Psoas muscle (tissue), 8 donors: ENCODE data around the gene DNAJC28. TPM values are rescaled to one million over a fixed set of nuclear protein-coding genes. Genes with fewer than 3 reads are reported as not detected.

Experiments
- ATAC-seq, 4 donors: fragments of 200-7000 bp; cut with Tn5 transposase; one replicate each; pipeline ENCODE4 v1.9.1; 2020; ENCODE audit warnings: moderate library complexity in 3 of 4, mild to moderate bottlenecking in 2 of 4
- DNase-seq, 2 donors: peaks; one replicate each; pipeline ENCODE4 v3.0.0-alpha.2; 2020
- H3K27ac ChIP-seq: fragments of 200-600 bp; one replicate; pipeline ENCODE4 v1.8.0; 2022
- H3K27me3 ChIP-seq, 3 donors: fragments of 200-600 bp in 1 of 3; one replicate each; pipeline versions ENCODE4 v1.6.1 to v1.8.0; 2013 to 2022; ENCODE audit warnings: low read length in 2 of 3, mild to moderate bottlenecking in 2 of 3, moderate library complexity in 1 of 3; ENCODE audit not compliant: insufficient read depth in 3 of 3
- H3K36me3 ChIP-seq, 2 donors: fragments of 200-600 bp in 1 of 2; one replicate each; pipeline versions ENCODE4 v1.6.1 to v1.8.0; 2013 to 2022; ENCODE audit warnings: low read depth in 1 of 2, mild to moderate bottlenecking in 1 of 2, moderate library complexity in 1 of 2; ENCODE audit not compliant: insufficient read depth in 1 of 2
- H3K4me1 ChIP-seq: fragments of 200-600 bp; one replicate; pipeline ENCODE4 v1.8.0; 2022
- H3K4me3 ChIP-seq: fragments of 200-600 bp; one replicate; pipeline ENCODE4 v1.8.0; 2022; ENCODE audit warnings: mild to moderate bottlenecking
- H3K9me3 ChIP-seq: fragments of 200-600 bp; one replicate; pipeline ENCODE4 v1.8.0; 2022
- WGBS, 3 donors: extraction: QIAGEN DNeasy Blood & Tissue Kit; methylation state at CpG; one replicate each; pipeline versions ENCODE4 v1.1.6 to v1.1.7; 2013; 5-methylcytosine and 5-hydroxymethylcytosine counted together
- intact Hi-C, 2 donors: fragments of 100-400 bp; cut with DNase I; formaldehyde crosslinking; loops; one replicate each; pipeline versions ENCODE4 v1.11.0 to v1.14.2; 2022
- long read RNA-seq, 2 donors: library from polyadenylated mRNA; unstranded; transcript quantifications; one replicate each; pipeline ENCODE4 v2.0.0, GENCODE V29; 2021
- polyA plus RNA-seq, 3 donors: library from polyadenylated mRNA; stranded (reverse); fragments of 200-250 nt; gene quantifications; one replicate each; pipeline ENCODE4 v1.2.3, GENCODE V29; 2013
- total RNA-seq, 4 donors: library from RNA; stranded (reverse); fragmentation: NEBNext Ultra II Directional in 2 of 4; extraction: Animal tissue kit (Norgen Biotek cat#: 25700) in 2 of 4; gene quantifications; one replicate each; pipeline versions ENCODE4 v1.2.1 to v1.2.4, GENCODE V29; 2021 to 2023
- TF ChIP-seq, protein P1 (sequence below): fragments of 200-600 bp; IDR thresholded peaks from one replicate; pipeline ENCODE4 v1.8.0; 2022; ENCODE audit warnings: antibody characterized with exemption
- donor health status: healthy with polysubstance abuse.
- donor health status: DM: no; HTN: no; CAD: no; lungs with moderate emphysema.
- donor health status: Bipolar disorder and iron deficiency.
- donor health status: healthy.
- donor health status: DM: yes; HTN: yes; CAD: no.
- donor health status: DM: no; HTN: no; CAD: no.
- donor health status: DM: no; HTN: no; CAD: no.
- donor health status: DM: yes; HTN: yes; CAD: no.

Gene DNAJC28, protein sequence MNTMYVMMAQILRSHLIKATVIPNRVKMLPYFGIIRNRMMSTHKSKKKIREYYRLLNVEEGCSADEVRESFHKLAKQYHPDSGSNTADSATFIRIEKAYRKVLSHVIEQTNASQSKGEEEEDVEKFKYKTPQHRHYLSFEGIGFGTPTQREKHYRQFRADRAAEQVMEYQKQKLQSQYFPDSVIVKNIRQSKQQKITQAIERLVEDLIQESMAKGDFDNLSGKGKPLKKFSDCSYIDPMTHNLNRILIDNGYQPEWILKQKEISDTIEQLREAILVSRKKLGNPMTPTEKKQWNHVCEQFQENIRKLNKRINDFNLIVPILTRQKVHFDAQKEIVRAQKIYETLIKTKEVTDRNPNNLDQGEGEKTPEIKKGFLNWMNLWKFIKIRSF
- 1 to 10 TPM; 3.0 to 4.5 (median 3.3) TPM for total RNA-seq
- polyA plus RNA-seq: 1 to 10 TPM; 2.9 to 7.6 (median 2.9) TPM
- long read RNA-seq, donor 1: 0 reads
- long read RNA-seq, donor 2, partial matches to known transcripts: 0 of 5 reads
- long read RNA-seq, donor 2, other reads (novel, unspliced or antisense): 3 of 5 reads

DNA sequence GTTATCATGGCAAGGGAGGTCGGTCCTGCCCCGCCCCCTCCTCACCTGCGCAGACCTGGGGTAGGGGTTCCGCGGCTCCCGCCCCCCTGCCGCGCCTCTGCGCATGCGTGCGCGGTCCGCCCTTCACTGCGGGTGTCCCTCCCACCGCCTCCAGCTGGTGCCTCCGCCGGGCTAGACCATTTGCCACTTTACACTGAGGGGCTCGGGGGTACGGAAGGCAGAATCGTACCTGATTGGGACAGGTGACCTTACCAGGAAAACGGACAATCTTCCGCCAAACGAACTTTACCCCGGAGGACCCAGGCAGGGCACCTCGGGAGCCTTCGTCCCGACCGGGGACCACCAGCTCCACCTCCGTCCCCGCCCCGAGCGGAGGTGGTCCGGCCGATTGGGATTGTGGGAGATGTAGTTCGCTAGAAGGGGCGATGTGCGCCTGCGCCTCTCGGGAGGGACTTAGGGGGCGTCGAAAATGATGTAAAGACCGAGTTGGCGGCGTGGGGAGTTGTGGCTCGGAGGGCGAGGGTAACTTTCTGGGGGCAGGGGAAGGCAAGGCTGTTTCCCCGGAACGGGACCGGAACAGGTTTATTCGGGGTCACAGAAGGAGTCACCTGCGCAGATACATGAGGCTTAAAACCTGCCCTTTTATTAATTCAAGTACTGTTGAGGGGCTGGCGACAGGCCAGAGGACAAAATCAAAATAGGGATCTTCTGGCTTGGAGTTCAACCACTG lies at the start of gene DNAJC28:
Gene DNAJC28, minus strand, starts transcription at position 344 of the 730 bp plus-strand sequence. CDS start 2,323 bp downstream, outside the sequence.
- TF ChIP-seq, protein P1, sequence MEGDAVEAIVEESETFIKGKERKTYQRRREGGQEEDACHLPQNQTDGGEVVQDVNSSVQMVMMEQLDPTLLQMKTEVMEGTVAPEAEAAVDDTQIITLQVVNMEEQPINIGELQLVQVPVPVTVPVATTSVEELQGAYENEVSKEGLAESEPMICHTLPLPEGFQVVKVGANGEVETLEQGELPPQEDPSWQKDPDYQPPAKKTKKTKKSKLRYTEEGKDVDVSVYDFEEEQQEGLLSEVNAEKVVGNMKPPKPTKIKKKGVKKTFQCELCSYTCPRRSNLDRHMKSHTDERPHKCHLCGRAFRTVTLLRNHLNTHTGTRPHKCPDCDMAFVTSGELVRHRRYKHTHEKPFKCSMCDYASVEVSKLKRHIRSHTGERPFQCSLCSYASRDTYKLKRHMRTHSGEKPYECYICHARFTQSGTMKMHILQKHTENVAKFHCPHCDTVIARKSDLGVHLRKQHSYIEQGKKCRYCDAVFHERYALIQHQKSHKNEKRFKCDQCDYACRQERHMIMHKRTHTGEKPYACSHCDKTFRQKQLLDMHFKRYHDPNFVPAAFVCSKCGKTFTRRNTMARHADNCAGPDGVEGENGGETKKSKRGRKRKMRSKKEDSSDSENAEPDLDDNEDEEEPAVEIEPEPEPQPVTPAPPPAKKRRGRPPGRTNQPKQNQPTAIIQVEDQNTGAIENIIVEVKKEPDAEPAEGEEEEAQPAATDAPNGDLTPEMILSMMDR: no peak
- Histone ChIP-seq H3K4me3 (peak within 1 kb of the TSS; percentile 78), H3K27me3 (no peaks in the 10 kb centered on the region), H3K36me3 (peaks cover 0 to 15% of the 10 kb centered on the region in 2 donors), H3K9me3 (no peaks in the 10 kb centered on the region), H3K4me1 (no peaks in the 10 kb centered on the region), H3K27ac (peak within 1 kb of the TSS; percentile 85)
- ATAC-seq (peak; percentile 98 to 99 (median 98)), DNase-seq (peak; percentile 94 to 95)
- 0% methylated on average over 52 of the region's 52 CpGs for WGBS, 3 donors
- intact Hi-C loops: no loop called here

DNA sequence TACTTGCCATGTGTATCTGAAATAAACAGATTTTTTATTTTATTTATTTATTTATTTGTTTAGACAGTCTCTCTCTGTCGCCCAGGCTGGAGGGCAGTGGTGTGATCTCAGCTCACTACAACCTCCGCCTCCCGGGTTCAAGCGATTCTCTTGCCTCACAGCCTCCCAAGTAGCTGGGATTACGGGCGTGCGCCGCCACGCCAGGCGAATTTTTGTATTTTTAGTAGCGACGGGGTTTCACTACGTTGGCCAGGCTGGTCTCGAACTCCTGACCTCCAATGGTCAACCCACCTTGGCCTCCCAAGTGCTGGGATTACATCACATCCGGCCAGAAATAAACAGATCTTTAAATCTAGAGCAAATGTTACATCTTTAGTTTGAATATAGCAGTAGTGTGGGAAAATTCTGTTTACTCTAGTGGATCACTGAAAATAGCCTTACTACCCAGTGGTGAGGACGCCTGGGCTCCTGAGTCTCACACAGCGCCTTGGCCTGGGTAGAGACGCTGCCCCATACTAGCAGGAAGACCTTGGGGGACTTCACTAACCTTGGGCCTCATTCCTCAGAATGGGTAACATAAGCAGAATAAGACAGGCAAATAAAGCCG lies 49.7 kb upstream of the DNAJC28 start:
- intact Hi-C loops: loop anchor here in 1 of 2 donors (5.0 kb wide), 2 partner anchors 46 to 66 kb away; partner anchors contain the start of gene DONSON
- Histone ChIP-seq H3K36me3 (peaks cover 2 to 32% of the 10 kb centered on the region in 2 donors), H3K4me3 (peak overlapping the region; percentile 84), H3K27me3 (no peaks in the 10 kb centered on the region), H3K9me3 (no peaks in the 10 kb centered on the region), H3K27ac (peak overlapping the region; percentile 99), H3K4me1 (peaks cover 30% of the 10 kb centered on the region)
- WGBS, 3 donors: 53 to 57% (median 57%) methylated on average over 19 of the region's 19 CpGs
- DNase-seq (peak in 1 of 2 donors; percentile 13), ATAC-seq (no peak)
- TF ChIP-seq, protein P1: no peak

DNA sequence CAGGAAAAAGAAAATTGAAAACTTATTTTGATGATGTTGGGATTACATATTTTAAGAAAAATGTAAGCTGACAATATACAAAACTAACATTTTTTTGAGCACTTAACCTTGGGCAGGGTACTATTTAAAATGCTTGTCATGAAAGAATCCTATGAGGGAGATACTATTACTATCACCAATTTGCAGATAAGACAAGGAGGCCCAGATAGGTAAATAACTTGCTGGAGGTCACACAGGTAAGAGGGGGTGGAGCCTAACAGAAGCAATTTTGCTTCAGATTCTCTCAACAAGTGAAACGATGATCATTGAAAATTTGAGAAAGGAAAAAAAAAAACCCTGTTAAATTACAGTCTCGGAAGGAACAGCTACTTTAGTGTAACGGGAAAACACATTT lies 49.2 kb upstream of the DNAJC28 start:
- no peak for ATAC-seq
- intact Hi-C loops: loop anchor here in 1 of 2 donors (5.0 kb wide), 2 partner anchors 47 to 67 kb away; partner anchors contain the start of gene DONSON
- H3K4me3 ChIP-seq: peak overlapping the region; percentile 84
- TF ChIP-seq, protein P1: no peak
- peaks cover 25% of the 10 kb centered on the region for H3K4me1 ChIP-seq
- H3K36me3 ChIP-seq: peaks cover 4 to 36% of the 10 kb centered on the region in 2 donors
- no peaks in the 10 kb centered on the region for H3K27me3 ChIP-seq
- DNase-seq: no peak
- WGBS, 3 donors: 70 to 86% (median 76%) methylated on average over 3 of the region's 3 CpGs
- H3K9me3 ChIP-seq: no peaks in the 10 kb centered on the region
- peak overlapping the region; percentile 99 for H3K27ac ChIP-seq

DNA sequence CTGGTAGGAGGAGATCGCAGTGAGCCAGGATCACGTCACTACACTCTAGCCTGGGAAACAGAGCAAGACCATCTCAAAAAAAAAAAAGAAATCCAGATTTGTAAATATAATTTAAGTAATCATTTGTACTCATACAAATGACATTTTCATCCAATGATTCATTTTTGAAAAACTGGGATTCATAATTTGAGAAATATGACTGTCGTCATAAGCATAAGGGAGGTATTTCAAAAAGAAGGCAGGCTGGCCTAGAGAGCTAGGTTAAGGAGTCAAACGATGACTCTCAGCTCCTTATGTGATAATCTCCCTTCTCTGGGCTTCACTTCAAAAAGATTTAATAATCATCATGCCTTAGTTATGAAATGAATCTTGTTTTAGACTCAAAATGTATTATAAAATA lies 48.1 kb upstream of the DNAJC28 start:
- Histone ChIP-seq H3K4me1 (peaks cover 14% of the 10 kb centered on the region), H3K27me3 (no peaks in the 10 kb centered on the region), H3K27ac (no peak overlapping the region), H3K9me3 (no peaks in the 10 kb centered on the region), H3K4me3 (no peak overlapping the region), H3K36me3 (peaks cover 4 to 47% of the 10 kb centered on the region in 2 donors)
- intact Hi-C loops: loop anchor here in 1 of 2 donors (5.0 kb wide), 2 partner anchors 48 to 68 kb away; partner anchors contain the start of gene DONSON
- DNase-seq (no peak), ATAC-seq (no peak)
- 84 to 89% (median 84%) methylated on average over 4 of the region's 4 CpGs for WGBS, 3 donors
- TF ChIP-seq, protein P1: no peak
